Neutrophil (primary cell): ENCODE data around the gene THRB.

ENCODE experiments used
- H3K27ac ChIP-seq: fragments of 200-600 bp; sonication (generic); 2 replicates; pipeline ENCODE4 v1.5.1; 2016; ENCODE audit warnings: mild to moderate bottlenecking, moderate library complexity
- H3K27me3 ChIP-seq: fragments of 200-600 bp; sonication (generic); 2 replicates; pipeline ENCODE4 v1.6.0; 2016; ENCODE audit warnings: mild to moderate bottlenecking
- H3K36me3 ChIP-seq: fragments of 200-600 bp; sonication (generic); 2 replicates; pipeline ENCODE4 v1.5.1; 2017
- H3K4me1 ChIP-seq, 2 experiments: fragments of 200-600 bp in 1 of 2; sonication (generic) in 1 of 2; 1 replicate in 1 of 2; 2 replicates in 1 of 2; pipeline versions ENCODE4 v1.5.1 to v1.6.1; 2013 to 2016; ENCODE audit warnings: low read depth in 1 of 2, low read length in 1 of 2, mild to moderate bottlenecking in 1 of 2, moderate library complexity in 1 of 2; ENCODE audit not compliant: control insufficient read depth in 1 of 2, insufficient read depth in 1 of 2
- H3K4me3 ChIP-seq, 2 experiments: fragments of 200-600 bp in 1 of 2; sonication (generic) in 1 of 2; 1 replicate in 1 of 2; 2 replicates in 1 of 2; pipeline ENCODE4 v1.5.1; 2013 to 2016; ENCODE audit warnings: low read depth in 1 of 2, low read length in 1 of 2, mild to moderate bottlenecking in 1 of 2, moderate library complexity in 1 of 2
- H3K9me3 ChIP-seq: fragments of 200-600 bp; sonication (generic); 2 replicates; pipeline ENCODE4 v1.5.1; 2016
- CTCF ChIP-seq: fragments of 200-600 bp; sonication (generic); IDR thresholded peaks from 2 replicates; pipeline ENCODE4 v1.5.1; 2016; ENCODE audit warnings: antibody characterized with exemption

Gene THRB

GRCh38 chr3:24086617-24087404, 407.8 kb downstream of the THRB start:
- H3K4me1 ChIP-seq = no peaks in the 10 kb centered on the region
- TF ChIP-seq CTCF = no peak
- H3K4me3 ChIP-seq = no peak overlapping the region
- H3K27me3 ChIP-seq = no peaks in the 10 kb centered on the region
- H3K36me3 ChIP-seq = no peaks in the 10 kb centered on the region
- H3K9me3 ChIP-seq = no peaks in the 10 kb centered on the region
- no peak overlapping the region for H3K27ac ChIP-seq

GRCh38 chr3:24086206-24086605, 408.4 kb downstream of the THRB start:
- TF ChIP-seq CTCF = no peak
- no peaks in the 10 kb centered on the region for H3K36me3 ChIP-seq

GRCh38 chr3:24072193-24072592, 422.5 kb downstream of the THRB start:
- no peaks in the 10 kb centered on the region for H3K36me3 ChIP-seq
- TF ChIP-seq CTCF = no peak
- H3K4me1 ChIP-seq = no peaks in the 10 kb centered on the region

More at GRCh38 chr3:24086206-24086605, 408.4 kb downstream of the THRB start:
- H3K9me3 ChIP-seq = no peaks in the 10 kb centered on the region
- no peak overlapping the region for H3K27ac ChIP-seq
- no peak overlapping the region for H3K4me3 ChIP-seq
- no peaks in the 10 kb centered on the region for H3K27me3 ChIP-seq
- H3K4me1 ChIP-seq = no peaks in the 10 kb centered on the region

GRCh38 chr3:24069045-24069444, 425.6 kb downstream of the THRB start:
- no peaks in the 10 kb centered on the region for H3K4me1 ChIP-seq
- H3K9me3 ChIP-seq = no peaks in the 10 kb centered on the region
- no peak for TF ChIP-seq CTCF
- H3K4me3 ChIP-seq = no peak overlapping the region
- no peaks in the 10 kb centered on the region for H3K27me3 ChIP-seq
- H3K27ac ChIP-seq = no peak overlapping the region
- H3K36me3 ChIP-seq = no peaks in the 10 kb centered on the region

More at GRCh38 chr3:24072193-24072592, 422.5 kb downstream of the THRB start:
- no peak overlapping the region for H3K4me3 ChIP-seq
- H3K9me3 ChIP-seq = no peaks in the 10 kb centered on the region
- H3K27ac ChIP-seq = no peak overlapping the region
- H3K27me3 ChIP-seq = no peaks in the 10 kb centered on the region

- no peaks in the 10 kb centered on the region for H3K4me1 ChIP-seq
- no peak overlapping the region for H3K4me3 ChIP-seq
- TF ChIP-seq CTCF = no peak
- no peaks in the 10 kb centered on the region for H3K36me3 ChIP-seq
- H3K27me3 ChIP-seq = no peaks in the 10 kb centered on the region
- H3K9me3 ChIP-seq = no peaks in the 10 kb centered on the region
- H3K27ac ChIP-seq = no peak overlapping the region
Observed at GRCh38 chr3:24067483-24067882, 427.2 kb downstream of the THRB start.
